ENCODE results near the gene IL20RB. TPM values are rescaled to one million over a fixed set of nuclear protein-coding genes. Genes with fewer than 3 reads are reported as not detected.
"Not testable (repeated sequence)": the region's sequence is repeated elsewhere in the genome, so short reads cannot be mapped to it uniquely, and the experiment has no call there.

The IL20RB gene
- total RNA-seq, 1 donor from 2014 or later, result 1.6 TPM

GRCh38 chr3:136942803-136943202 lies 15.0 kb upstream of the IL20RB start:
- intact Hi-C loops (cut with micrococcal nuclease), result no loop called here

GRCh38 chr3:136943436-136943835 lies 14.3 kb upstream of the IL20RB start:
- intact Hi-C loops (cut with micrococcal nuclease), result no loop called here

GRCh38 chr3:136946978-136947377 lies 10.8 kb upstream of the IL20RB start:
- intact Hi-C loops (cut with micrococcal nuclease), result no loop called here

DNA sequence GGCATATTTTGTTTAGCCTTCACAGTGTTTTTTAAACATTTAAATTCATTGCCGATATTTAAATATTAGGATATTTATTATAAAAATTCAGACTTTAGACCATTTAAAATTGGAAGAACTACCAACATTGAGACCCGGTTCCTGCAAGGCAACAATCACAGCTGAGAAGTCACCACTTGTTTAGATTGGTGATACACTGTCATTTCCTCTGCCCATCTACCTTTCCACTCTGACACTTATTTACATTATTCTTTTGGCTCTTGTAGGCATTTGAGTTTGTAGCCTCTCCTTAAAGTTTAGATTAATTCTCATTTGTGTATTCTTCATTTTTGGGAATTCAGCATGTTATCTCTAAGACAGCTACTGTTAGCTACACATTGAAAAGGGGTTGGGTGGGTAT lies 10.3 kb upstream of the IL20RB start:
- intact Hi-C loops (cut with micrococcal nuclease), result no loop called here

GRCh38 chr3:136949146-136949545 lies 8.6 kb upstream of the IL20RB start:
- intact Hi-C loops (cut with micrococcal nuclease), result loop anchor here (2.0 kb wide), 1 partner anchor 16 kb away; no protein-coding TSS in a partner anchor

GRCh38 chr3:136949708-136950107 lies 8.1 kb upstream of the IL20RB start:
- intact Hi-C loops (cut with micrococcal nuclease), result loop anchor here (2.0 kb wide), 1 partner anchor 17 kb away; no protein-coding TSS in a partner anchor

- intact Hi-C loops (cut with micrococcal nuclease), result no loop called here
Measured at GRCh38 chr3:136950623-136951022, 7.2 kb upstream of the IL20RB start.

DNA sequence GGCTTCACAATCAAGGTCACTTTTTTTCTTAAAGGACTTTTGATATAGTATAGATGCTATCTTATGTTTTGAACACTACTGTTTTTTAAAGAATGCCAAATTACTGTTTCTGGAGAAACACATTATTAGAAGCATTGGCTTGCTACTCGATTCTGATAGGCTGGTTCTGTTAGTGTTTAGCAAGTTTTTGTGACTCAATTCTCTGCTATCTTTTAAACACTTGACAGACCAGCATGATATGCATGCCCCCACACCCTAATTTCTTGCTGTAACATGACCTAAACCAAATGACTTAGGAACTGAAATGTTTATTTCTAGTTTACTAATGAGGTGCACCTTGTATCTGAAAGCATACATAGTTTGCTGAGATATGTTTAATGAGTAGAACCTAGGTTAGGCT lies 5.5 kb upstream of the IL20RB start:
- intact Hi-C loops (cut with micrococcal nuclease), result no loop called here

GRCh38 chr3:136954251-136954650 lies 3.5 kb upstream of the IL20RB start:
- intact Hi-C loops (cut with micrococcal nuclease), result no loop called here

GRCh38 chr3:136954980-136955780 lies 2.6 kb upstream of the IL20RB start:
- intact Hi-C loops (cut with micrococcal nuclease), result no loop called here

DNA sequence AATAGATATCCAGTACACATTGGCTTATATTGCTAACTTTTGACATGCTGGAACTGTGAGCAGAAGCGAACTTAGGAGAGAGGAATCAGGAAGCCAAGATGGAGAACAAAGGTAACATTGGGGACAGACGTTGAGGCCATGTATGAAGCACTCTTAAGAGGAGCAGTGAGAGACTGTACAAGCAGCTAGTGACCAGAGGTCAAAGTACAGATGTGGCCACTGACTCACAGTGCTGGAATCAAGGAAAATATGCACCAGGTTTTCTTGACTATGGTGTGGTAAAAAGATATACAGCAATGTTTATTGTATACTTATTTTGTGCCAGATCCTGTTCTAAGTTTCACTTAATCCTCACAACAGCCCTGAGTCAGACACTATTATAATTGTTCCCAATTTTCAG lies 2.0 kb upstream of the IL20RB start:
- intact Hi-C loops (cut with micrococcal nuclease), result no loop called here

- intact Hi-C loops (cut with micrococcal nuclease), result no loop called here
Measured at GRCh38 chr3:136956971-136957370, 812 bp upstream of the IL20RB start.

DNA sequence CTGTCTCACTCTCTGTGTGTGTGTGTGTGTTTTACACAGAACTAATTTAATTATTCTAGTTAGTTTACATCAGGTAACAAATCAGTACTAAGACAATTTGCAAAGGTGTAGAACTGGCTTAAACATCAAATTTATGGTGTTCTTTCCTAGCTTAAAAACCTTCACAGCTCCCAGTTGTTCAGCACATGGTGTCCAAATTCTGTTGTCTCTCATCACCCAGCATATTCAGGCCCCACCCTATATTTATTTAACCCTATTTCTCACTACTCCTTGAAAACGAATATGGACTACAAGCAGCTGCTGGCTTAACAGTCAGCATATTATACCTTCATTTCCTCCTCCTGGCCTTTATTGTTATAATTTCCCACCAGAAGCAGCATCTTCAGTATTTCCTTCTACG lies 1.2 kb downstream of the IL20RB start:
- intact Hi-C loops (cut with micrococcal nuclease), result no loop called here

DNA sequence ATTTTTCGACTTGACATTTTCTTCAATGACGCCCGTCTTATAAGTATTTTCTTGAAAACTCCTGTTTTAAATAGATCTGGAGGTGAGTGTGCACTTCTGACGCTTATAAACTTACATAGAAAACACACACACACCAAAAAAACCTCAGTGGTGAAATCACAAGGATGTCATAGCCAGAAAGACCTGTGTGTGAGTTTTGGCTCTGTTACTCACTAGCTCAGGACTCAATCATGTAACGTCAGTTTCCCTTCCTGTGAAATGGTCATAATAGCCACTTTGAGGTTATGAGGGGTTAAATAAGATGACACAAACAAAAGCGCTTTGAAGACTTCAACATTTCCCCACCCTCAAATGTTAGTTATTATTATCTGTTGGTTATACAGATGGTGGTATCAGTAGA lies 1.8 kb downstream of the IL20RB start:
- intact Hi-C loops (cut with micrococcal nuclease), result no loop called here

DNA sequence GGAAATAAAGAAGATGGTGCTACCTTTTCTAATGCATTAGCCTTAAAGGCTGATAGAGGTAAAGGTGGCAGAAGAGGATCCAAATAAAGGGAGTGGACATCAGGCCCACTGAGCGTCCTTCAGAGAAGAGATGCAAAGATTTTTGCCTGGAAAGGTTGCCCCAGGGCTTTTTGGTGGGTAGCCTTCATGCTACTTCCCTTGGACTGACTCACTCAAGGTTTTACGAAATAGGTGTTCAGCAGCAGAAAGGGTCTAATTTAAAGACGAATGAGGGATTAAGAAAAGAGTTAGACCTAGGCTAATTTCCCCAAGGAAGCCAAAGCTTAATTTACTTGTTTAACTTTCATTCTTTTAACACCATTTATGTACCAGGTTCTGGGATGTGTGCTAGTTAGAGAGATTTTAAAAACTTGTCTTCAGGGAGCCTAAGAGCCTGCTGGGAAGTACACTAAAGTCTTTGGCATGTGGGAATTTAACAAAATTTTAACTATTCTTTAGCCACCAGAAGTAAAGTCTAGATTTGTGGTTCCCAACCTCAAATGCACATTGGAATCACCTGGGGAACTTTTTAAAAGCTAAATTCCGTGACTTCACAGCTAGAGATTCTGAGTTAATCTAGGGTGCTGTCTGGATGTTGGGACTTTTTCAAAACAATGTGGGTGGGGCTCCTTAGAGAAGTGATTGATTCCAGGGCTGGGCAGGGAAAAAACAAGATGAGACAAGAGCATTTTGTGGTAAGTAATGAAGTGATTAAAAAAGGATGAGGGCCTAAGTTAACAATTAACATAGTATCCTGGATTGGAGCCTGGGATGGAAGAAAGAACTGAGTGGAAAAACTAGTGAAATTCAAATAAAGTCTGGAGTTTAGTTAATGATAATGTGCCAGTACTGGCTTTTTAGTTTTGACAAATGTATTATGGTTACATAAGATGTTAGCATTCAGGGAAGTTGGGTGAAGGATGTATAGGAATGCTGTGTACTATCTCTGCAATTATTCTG lies 3.4 kb downstream of the IL20RB start:
- intact Hi-C loops (cut with micrococcal nuclease), result no loop called here

- intact Hi-C loops (cut with micrococcal nuclease), result no loop called here
Measured at GRCh38 chr3:136962927-136963326, 5.1 kb downstream of the IL20RB start.

GRCh38 chr3:136969539-136969938 lies 11.8 kb downstream of the IL20RB start:
- intact Hi-C loops (cut with micrococcal nuclease), result not testable (repeated sequence)

DNA sequence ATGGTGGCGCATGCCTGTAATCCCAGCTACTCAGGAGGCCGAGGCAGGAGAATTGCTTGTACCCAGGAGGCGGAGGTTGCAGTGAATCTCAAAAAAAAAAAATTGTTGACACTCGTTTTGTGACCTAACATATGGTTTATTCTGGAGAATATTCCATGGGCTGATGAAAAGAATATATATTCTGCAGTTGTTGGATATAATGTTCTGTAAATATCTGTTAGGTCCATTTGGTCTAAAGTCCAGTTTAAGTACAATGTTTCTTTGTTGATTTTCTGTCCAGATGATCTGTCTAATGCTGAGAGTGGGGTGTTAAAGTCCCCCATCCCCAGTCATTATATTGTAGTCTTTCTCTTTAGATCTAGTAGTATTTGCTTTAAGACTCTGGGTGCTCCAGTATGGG lies 15.6 kb downstream of the IL20RB start:
- intact Hi-C loops (cut with micrococcal nuclease), result no loop called here

DNA sequence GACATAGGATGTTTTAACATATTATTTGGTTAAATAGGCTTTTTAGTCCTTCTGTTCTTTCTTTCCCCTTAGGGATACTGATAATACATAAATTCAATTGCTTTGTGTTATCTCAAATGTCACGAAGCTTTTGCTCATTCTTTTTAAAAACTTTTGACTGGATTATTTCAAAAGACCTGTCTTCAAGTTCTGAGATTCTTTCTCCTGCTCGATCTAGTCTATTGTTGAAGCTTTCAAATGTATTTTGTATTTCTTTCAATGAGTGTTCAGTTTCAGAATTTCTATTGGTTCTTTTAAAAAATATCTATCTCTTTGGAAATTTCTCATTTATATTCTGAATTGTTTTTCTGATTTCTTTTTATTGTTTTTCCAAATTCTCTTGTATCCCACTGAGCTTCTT lies 16.9 kb downstream of the IL20RB start:
- intact Hi-C loops (cut with micrococcal nuclease), result no loop called here

DNA sequence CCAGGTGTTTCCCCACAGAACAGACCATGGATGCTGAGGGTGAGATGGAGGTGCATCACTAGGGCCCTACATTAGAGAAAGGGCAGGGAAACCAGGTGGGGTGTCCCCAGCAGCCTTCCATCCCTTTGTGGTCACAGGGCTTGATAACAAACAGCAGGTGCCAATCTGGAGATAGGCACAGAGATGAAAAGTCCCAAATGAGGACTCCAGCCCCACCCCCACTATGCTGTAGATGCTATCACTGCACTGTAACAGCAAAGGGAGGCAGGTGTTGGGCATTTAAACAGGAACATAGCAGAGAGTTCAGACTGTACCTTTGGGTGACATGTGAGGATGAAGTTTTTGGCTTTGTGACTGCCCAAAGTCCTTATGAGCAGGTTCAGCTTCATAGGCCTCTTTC lies 21.4 kb downstream of the IL20RB start:
- intact Hi-C loops (cut with micrococcal nuclease), result no loop called here

DNA sequence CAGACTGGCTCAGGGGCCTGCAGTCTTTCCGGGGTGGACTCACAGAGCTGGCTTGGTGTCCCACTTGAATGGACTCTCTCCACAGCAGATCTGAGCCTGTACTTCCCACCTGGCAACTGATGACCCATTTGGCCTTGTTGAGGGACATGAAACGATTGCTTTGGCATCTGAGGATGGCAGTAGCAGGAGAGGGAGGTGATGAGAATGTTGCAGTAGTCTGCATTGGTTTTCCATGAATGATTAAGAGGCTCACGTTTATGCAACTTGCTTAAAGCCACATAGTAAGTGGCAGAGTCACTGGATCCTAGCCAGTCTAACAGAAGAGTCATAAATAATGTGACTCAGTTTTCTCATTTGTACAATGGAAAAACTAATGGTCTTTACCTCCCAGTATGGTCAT lies 21.9 kb downstream of the IL20RB start:
- intact Hi-C loops (cut with micrococcal nuclease), result no loop called here

DNA sequence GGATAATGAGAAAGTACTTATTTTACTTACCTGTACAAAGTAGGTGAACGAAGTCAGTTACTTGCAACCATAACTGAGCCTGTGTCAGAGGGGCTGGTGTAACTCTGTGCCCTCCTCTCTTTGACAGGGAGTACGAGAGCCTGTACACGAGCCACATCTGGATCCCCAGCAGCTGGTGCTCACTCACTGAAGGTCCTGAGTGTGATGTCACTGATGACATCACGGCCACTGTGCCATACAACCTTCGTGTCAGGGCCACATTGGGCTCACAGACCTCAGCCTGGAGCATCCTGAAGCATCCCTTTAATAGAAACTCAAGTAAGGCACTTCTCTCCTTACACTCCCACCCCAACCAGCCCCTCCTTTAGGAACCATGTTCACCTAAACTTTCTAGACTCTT lies 24.2 kb downstream of the IL20RB start:
- intact Hi-C loops (cut with micrococcal nuclease), result no loop called here

Measured in T-helper 1 cell treated with Interleukin-12 subunit alpha and Interleukin-12 subunit beta and Interleukin-4 antibody, amounts not matched to agents 30 ng/mL and 1 ng/mL, for 36 hours (primary cell).